Astrocyte (in vitro differentiated cells and primary cell): Measurements from ENCODE around the gene KIF18B. TPM values are rescaled to one million over a fixed set of nuclear protein-coding genes. Genes with fewer than 3 reads are reported as not detected.

Experiments used
- DNase-seq: peaks from one replicate; pipeline ENCODE4 v3.0.0-alpha.2; 2010; ENCODE audit warnings: low read depth
- FAIRE-seq: peaks from 2 replicates; lab custom pipeline; 2011; peaks lifted over from hg19 to GRCh38; lab: Jason Lieb, UNC
- H2AFZ ChIP-seq: 2 replicates; pipeline ENCODE4 v1.6.0; 2012; ENCODE audit warnings: low read depth, low read length, inconsistent platforms
- H3K27ac ChIP-seq: 2 replicates; pipeline ENCODE4 v1.5.1; 2011; ENCODE audit warnings: low read depth, low read length, inconsistent platforms
- H3K27me3 ChIP-seq: 2 replicates; pipeline ENCODE4 v1.6.0; 2011; ENCODE audit warnings: low read length, inconsistent platforms; ENCODE audit not compliant: insufficient read depth
- H3K36me3 ChIP-seq: 2 replicates; pipeline ENCODE4 v1.5.1; 2011; ENCODE audit warnings: low read length, inconsistent platforms; ENCODE audit not compliant: insufficient read depth
- H3K4me1 ChIP-seq: 2 replicates; pipeline ENCODE4 v1.5.1; 2011; ENCODE audit warnings: low read length, inconsistent platforms; ENCODE audit not compliant: insufficient read depth
- H3K4me2 ChIP-seq: 2 replicates; pipeline ENCODE4 v1.6.0; 2012; ENCODE audit warnings: low read length, inconsistent platforms
- H3K4me3 ChIP-seq: 2 replicates; pipeline ENCODE4 v1.5.1; 2011; ENCODE audit warnings: low read depth, mild to moderate bottlenecking, low read length, inconsistent platforms; ENCODE audit not compliant: insufficient read depth
- H3K79me2 ChIP-seq: 2 replicates; pipeline ENCODE4 v1.6.0; 2012; ENCODE audit warnings: mild to moderate bottlenecking, low read length, inconsistent platforms; ENCODE audit not compliant: insufficient read depth
- H3K9ac ChIP-seq: 2 replicates; pipeline ENCODE4 v1.6.0; 2012; ENCODE audit warnings: mild to moderate bottlenecking, low read length, inconsistent platforms
- H3K9me3 ChIP-seq: 2 replicates; pipeline ENCODE4 v1.5.1; 2012; ENCODE audit warnings: low read depth, mild to moderate bottlenecking, low read length, inconsistent platforms; ENCODE audit not compliant: insufficient read depth
- H4K20me1 ChIP-seq: 2 replicates; pipeline ENCODE4 v1.6.0; 2012; ENCODE audit warnings: low read length, inconsistent platforms; ENCODE audit not compliant: insufficient read depth
- H3K27ac Mint-ChIP-seq: one replicate; pipeline ENCODE4 v1.8.0; 2021; ENCODE audit warnings: mild to moderate bottlenecking, mixed read lengths; ENCODE audit not compliant: unreplicated experiment
- H3K27me3 Mint-ChIP-seq: one replicate; pipeline ENCODE4 v1.8.0; 2021; ENCODE audit warnings: low read depth, mixed read lengths; ENCODE audit not compliant: unreplicated experiment
- H3K36me3 Mint-ChIP-seq: one replicate; pipeline ENCODE4 v1.8.0; 2021; ENCODE audit warnings: low read depth, mixed read lengths; ENCODE audit not compliant: unreplicated experiment
- H3K4me1 Mint-ChIP-seq: one replicate; pipeline ENCODE4 v1.8.0; 2021; ENCODE audit warnings: low read depth, mixed read lengths; ENCODE audit not compliant: unreplicated experiment
- H3K4me3 Mint-ChIP-seq: one replicate; pipeline ENCODE4 v1.8.0; 2021; ENCODE audit warnings: mild to moderate bottlenecking, moderate library complexity, mixed read lengths; ENCODE audit not compliant: unreplicated experiment
- H3K9me3 Mint-ChIP-seq: one replicate; pipeline ENCODE4 v1.8.0; 2021; ENCODE audit warnings: mild to moderate bottlenecking, mixed read lengths; ENCODE audit not compliant: unreplicated experiment
- EZH2 ChIP-seq: IDR thresholded peaks from 2 replicates; pipeline ENCODE4 v1.6.1; 2012; ENCODE audit warnings: mild to moderate bottlenecking, low read length, inconsistent platforms; ENCODE audit not compliant: insufficient read depth
- total RNA-seq: library from RNA; stranded (reverse); gene quantifications from 2 replicates; pipeline ENCODE4 v1.2.1, GENCODE V29; 2021
- TF ChIP-seq, protein P1 (sequence below): IDR thresholded peaks from 2 replicates; pipeline ENCODE4 v1.5.1; 2011; ENCODE audit warnings: low read depth, mild to moderate bottlenecking, inconsistent platforms, low read length, moderate library complexity; ENCODE audit not compliant: insufficient read depth

Gene KIF18B
- total RNA-seq, 1 donor from 2014 or later: 1.8 TPM

DNA sequence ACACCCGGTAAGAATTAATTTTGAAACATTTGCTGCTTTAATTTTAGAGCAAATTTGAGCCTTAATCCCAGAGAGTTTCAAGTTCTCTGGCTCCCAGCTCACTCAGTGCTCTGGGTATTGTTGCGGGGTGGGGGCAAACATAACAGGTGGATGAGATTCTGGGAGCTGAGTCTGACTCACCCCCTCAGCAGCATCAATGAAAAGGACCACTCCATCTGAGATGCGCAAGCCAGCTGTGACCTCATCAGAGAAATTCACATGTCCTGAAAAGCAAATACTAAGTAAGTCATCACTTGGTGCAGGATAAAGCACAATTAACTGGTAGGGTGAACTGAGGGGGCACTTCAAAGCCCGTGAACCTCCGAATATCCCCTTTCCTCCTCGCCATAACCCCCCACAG lies 68.2 kb downstream of the KIF18B start:
- Mint-ChIP-seq H3K27ac (no peak overlapping the region), H3K4me1 (peaks cover 2% of the 10 kb centered on the region), H3K36me3 (peaks cover 23% of the 10 kb centered on the region), H3K4me3 (no peak overlapping the region), H3K27me3 (no peaks in the 10 kb centered on the region), H3K9me3 (no peaks in the 10 kb centered on the region)
- TF ChIP-seq, protein P1, sequence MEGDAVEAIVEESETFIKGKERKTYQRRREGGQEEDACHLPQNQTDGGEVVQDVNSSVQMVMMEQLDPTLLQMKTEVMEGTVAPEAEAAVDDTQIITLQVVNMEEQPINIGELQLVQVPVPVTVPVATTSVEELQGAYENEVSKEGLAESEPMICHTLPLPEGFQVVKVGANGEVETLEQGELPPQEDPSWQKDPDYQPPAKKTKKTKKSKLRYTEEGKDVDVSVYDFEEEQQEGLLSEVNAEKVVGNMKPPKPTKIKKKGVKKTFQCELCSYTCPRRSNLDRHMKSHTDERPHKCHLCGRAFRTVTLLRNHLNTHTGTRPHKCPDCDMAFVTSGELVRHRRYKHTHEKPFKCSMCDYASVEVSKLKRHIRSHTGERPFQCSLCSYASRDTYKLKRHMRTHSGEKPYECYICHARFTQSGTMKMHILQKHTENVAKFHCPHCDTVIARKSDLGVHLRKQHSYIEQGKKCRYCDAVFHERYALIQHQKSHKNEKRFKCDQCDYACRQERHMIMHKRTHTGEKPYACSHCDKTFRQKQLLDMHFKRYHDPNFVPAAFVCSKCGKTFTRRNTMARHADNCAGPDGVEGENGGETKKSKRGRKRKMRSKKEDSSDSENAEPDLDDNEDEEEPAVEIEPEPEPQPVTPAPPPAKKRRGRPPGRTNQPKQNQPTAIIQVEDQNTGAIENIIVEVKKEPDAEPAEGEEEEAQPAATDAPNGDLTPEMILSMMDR: no peak
- TF ChIP-seq EZH2: no peak
- FAIRE-seq (no peak), DNase-seq (no peak)
- Histone ChIP-seq H3K27me3 (no peaks in the 10 kb centered on the region), H3K4me3 (no peak overlapping the region), H3K4me1 (no peaks in the 10 kb centered on the region), H3K9me3 (no peaks in the 10 kb centered on the region), H3K9ac (no peak overlapping the region), H4K20me1 (peaks cover 22% of the 10 kb centered on the region), H3K27ac (no peak overlapping the region), H3K4me2 (no peak overlapping the region), H3K79me2 (no peaks in the 10 kb centered on the region), H3K36me3 (peaks cover 59% of the 10 kb centered on the region), H2AFZ (no peak overlapping the region)

DNA sequence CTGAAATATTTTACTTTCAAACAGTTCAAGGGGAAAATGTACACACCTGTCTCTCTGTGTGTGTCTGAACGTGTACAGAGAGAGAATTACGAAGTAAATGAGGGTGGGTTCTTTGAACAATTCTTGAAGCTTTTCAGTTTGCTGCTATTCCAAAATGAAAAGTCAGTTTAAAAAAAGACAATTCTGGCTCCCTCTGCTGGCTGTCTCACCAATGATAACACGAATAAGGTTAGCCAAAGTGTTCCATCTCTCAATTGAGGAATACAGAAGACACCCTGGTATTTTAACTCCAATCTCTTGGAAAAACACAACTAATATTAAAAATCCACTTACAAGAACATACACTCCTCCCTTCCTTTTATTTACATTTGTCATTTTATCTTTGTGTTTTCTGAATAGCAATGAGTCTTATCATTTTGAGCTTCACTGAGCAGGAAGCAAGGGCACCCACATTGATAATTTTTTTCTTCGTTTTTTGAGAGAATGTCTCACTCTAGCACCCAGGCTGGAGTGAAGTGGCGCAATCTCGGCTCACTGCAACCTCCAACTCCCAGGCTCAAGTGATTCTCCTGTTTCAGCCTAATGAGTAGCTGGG lies 68.8 kb downstream of the KIF18B start:
- H3K27ac ChIP-seq: no peak overlapping the region
- no peaks in the 10 kb centered on the region for H3K9me3 ChIP-seq
- no peak overlapping the region for H3K4me3 ChIP-seq
- H2AFZ ChIP-seq: no peak overlapping the region
- H3K4me2 ChIP-seq: no peak overlapping the region
- DNase-seq (peak; percentile 14), FAIRE-seq (no peak)
- peaks cover 2% of the 10 kb centered on the region for H3K4me1 Mint-ChIP-seq
- H3K4me3 Mint-ChIP-seq: no peak overlapping the region
- H3K27me3 ChIP-seq: no peaks in the 10 kb centered on the region
- no peak for TF ChIP-seq EZH2
- TF ChIP-seq, protein P1: peak; percentile 76
- peaks cover 63% of the 10 kb centered on the region for H3K36me3 ChIP-seq
- no peak overlapping the region for H3K27ac Mint-ChIP-seq
- H3K27me3 Mint-ChIP-seq: no peaks in the 10 kb centered on the region
- peaks cover 23% of the 10 kb centered on the region for H3K36me3 Mint-ChIP-seq
- no peaks in the 10 kb centered on the region for H3K4me1 ChIP-seq
- H3K9me3 Mint-ChIP-seq: no peaks in the 10 kb centered on the region
- H3K79me2 ChIP-seq: no peaks in the 10 kb centered on the region
- peaks cover 21% of the 10 kb centered on the region for H4K20me1 ChIP-seq
- no peak overlapping the region for H3K9ac ChIP-seq

GRCh38 chr17:44877121-44877520 lies 70.5 kb downstream of the KIF18B start:
- Mint-ChIP-seq H3K27ac (no peak overlapping the region), H3K4me1 (peaks cover 2% of the 10 kb centered on the region), H3K36me3 (peaks cover 19% of the 10 kb centered on the region), H3K4me3 (no peak overlapping the region), H3K9me3 (no peaks in the 10 kb centered on the region), H3K27me3 (no peaks in the 10 kb centered on the region)
- Histone ChIP-seq H3K27me3 (no peaks in the 10 kb centered on the region), H3K4me1 (no peaks in the 10 kb centered on the region), H3K9me3 (no peaks in the 10 kb centered on the region), H3K27ac (no peak overlapping the region), H2AFZ (no peak overlapping the region), H3K9ac (no peak overlapping the region), H3K36me3 (peaks cover 55% of the 10 kb centered on the region), H3K79me2 (no peaks in the 10 kb centered on the region), H3K4me2 (no peak overlapping the region), H3K4me3 (no peak overlapping the region), H4K20me1 (peaks cover 25% of the 10 kb centered on the region)
- DNase-seq (no peak), FAIRE-seq (no peak)
- TF ChIP-seq EZH2: no peak
- TF ChIP-seq, protein P1: no peak
